NCI-H748 (cell line): ENCODE measurements around the gene YPEL3.

ENCODE experiments used
- DNase-seq: peaks from one replicate; lab custom pipeline; 2025; ENCODE audit not compliant: unreplicated experiment; lab: John Stamatoyannopoulos, UW

Gene YPEL3

DNA sequence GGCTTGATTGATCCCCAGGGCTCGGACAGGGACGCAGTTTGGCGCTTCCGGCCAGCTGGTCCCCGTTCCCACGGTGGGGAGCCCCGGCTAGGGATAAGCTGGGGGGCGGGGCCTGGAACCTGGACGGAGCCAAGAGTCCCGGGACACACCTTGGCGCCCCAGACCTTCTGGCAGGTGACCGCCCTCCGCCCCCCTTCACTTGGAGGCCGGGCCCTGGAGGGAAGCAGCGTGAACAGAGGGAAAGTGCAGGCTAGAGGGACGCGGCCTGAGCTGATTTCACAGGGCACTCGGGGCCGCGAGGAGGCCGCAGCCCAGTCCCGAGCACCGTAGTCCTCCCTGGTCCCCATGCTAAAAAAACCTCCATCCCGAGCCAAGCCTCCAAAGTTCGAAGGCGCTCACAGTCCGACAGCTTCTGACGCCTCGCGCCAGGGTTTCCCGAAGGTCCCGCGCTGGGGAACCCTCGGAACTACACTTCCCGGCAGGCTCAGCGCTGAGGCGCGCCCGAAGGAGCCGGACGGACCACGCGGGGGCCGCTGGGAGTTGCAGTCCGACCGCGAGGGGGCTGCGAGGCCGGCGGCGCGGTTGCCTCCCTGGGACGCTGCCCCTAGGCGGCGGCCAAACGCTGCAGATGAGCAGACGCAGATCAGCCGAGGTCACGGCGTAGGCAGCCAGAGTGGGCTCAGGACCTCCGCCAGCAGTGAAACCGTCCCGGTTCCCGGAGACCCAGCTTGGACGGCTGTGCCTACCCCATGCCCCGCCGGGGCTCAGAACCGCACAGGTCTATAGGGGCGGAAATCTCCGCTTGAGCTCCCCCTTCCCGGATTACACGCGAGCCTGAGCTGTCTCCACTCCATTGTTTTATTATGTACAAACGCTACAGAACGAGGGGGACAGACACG, 4.3 kb downstream of the YPEL3 start, which contains the start of gene TBX6:
TSS of gene TBX6 (minus strand) at position 451 of the 899 bp plus-strand sequence. CDS start 731 bp downstream, outside the sequence.
- peak; percentile 88 for DNase-seq

DNA sequence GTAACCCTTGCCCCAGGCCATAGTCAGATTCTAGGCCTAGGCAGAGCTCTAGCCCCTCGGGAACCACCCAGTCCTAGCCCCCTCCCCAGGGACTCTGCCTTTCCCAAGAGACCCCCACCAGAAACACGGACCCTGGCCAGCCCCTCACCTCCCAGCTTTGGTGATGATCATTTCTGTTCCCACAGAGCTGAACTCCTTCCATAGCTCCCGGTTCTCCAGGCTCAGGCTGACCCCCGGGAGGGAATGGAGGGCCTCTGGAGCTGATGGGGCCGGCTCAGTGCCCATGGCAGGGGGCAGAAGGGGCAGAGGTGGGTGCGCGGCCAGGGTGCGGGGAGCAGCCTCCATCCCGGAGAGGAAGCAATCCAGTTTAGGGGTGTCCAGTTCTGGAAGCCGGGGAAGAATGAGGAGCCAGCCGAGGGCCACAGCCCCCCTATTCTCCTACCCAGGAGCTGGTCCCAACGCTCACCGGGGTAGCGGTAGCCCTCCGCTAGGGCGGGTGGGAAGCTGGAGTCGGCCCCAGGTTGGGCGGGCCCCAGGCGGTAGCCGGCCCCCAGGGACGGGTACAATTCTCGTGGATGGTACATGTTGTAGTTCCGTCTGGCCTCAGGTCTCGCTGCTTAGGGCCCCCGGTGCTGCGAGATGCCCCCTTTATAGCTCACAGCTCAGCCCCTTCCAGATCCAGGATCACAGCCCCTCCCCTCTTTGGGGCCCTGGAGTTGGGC, 5.2 kb downstream of the YPEL3 start:
- DNase-seq = no peak

DNA sequence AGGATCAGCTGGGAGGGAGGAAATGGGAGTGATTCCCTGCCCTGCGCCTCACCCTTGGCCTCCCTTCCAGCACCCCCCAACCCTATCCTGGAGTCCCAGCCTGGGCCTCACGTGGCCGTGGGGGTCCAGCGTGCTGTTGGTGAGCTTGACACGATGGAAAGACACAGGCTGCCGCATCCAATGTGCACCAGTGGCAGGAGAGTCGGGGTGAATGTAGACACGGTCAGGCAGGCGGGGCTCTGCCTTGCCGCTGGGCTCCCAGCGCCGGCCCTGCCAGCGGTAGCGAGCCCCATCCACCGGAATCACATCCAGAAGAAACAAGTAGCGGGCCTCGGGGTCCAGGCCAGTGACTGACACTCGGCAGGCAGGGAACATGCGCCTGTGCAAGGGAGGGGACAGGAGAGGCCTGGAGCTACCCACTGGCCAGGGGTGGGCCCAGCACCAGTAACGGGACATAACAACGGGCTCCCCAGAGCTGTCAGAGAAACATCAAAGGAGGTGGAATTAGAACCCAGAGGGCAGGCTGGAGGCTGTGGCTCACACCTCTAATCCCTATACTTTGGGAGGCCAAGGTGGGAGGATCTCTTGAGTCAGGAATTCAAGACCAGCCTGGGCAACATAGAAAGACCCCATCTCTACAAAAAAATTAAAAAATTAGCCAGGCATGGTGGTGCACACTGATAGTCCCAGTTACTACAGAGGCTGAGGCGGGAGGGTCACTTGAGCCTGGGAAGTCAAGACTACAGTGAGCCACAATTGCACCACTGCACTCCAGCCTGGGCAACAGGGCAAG, 7.0 kb downstream of the YPEL3 start:
- no peak for DNase-seq

DNA sequence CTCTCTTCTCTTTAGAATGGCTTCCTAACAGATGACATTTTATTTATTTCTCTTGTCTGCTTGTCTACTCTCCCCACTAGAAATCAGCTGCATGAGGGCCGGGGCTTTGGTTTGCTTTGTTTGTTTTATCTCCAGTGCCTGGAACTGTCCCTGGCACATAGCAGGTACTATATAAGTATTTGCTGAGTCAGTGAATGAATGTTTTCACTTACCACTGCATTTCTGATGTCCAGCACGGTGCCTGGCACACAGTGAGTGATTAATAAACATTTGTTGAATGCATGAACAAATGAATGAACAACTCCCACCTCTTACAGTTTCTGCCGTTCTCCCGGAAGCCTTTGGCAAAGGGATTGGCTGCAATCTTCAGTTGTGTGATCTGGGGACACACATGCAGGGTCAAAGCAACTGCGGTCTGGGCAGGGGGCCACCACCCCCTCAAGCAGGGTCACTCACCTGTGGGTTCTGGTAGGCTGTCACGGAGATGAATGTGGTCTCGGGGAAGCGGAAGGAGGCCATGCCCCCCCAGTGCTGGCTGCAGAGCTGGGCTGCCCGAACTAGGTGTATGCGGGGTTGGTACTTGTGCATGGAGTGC, 7.7 kb downstream of the YPEL3 start:
- DNase-seq = no peak

DNA sequence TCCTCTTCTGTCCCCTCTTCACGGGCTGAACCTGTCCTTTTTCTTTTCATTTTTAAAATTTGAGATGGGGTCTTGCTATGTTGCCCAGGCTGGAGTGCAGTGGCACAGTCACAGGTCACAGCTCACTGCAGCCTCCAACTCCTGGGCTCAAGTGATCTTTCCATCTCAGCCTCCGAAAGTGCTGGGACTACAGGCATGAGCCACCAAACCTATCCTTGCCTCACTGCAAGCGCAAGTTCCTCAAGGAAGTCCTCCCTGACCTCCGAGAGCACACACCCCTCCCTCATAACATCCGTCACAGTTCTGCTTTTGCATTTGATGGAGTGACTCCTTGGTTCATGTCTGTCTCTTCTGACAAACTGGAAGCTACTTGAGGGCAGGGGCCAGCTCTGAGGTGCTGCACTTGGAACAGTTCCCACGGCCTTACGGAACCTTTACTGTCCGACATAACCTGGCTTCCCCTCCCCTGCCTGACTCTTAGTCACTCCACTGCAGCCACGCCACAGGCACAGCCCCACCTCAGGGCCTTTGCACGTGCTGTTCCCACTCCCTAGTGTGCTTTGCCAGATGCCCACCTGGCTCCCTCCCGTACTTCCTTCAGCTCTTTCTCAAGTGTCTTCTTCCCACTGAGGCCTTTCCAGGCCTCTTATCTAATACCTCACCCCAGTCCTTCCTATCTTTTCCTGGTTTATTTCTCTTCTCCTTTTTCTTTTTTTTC, 8.7 kb downstream of the YPEL3 start:
- DNase-seq = no peak

DNA sequence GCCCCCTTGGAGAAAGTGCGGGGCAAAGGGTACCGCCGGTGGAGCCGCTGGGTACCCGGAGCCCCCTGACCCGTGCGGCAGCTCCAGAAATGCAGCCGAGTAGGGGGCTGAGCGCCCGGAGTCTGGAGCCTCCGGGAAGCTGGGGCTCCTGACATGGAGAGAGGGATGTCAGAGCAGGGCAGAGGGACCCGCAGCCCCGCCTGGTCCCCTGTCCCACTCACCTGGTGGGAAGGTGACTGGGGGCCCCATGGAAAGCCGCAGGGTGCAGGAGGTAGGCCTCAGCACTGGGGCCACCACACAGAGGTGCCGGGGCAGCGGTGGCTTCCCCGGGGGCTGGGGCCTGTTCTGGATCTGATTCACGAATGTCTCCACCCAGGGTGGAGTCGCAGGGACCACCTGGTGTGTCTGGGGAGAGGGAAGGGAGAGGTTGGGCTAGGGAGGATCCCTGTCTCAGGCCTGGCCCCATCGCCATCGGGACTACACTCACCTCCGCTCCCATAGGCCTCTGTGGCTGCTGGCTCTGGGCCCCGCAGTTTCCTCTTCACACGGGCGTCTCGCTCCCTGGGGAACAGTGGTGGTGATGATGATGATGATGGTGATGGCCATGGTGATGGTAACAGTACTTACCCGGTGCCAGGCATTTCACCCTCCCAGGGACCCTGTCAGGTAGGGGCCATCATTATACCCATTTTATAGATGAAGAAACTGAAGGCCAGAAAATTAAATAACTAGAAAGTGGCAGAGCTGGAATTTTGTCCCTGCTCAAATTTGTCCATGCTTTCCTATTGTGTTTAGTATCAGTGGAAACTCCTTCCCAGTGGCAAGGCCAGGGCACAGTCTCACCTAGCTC, 9.5 kb downstream of the YPEL3 start:
- DNase-seq = no peak

DNA sequence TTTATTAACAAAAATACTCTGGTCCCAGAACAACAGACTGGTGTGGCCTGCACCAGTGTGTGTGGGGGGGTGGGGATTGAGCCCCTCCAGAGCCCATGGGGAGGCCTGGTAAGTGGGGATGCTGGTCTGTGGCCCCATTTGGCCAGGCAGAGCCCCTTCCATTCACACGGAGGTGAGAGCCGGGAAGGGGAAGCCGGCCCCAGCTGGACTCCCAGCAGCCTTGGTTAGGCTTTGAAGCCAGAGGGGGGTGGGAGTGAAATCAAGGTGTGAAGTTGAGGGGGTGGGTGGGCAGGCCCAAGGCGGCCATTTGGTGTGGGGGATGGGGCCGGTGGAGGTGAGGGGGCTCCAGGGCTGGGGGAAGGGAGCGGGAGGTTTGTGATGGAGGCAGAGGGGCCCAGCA, 10.2 kb downstream of the YPEL3 start:
- DNase-seq = no peak

DNA sequence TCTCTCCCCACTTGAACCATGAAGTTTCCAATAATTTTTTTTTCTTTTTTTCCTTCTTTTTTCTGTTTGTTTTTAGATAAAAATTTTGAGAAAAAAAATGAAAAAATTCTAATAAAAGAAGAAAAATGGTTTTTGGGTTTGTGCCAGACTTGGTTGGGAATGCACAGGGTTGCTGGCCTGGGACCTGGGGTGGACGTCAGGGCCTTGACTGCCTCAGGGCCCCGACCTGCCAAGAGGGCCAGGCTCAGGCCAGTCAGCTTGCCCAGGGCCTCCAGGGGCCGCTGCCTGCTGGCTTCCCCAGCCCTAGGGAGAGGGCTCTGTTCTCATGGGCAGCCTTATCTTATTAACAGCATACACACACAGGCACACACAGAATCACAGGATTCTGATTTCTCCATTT, 10.8 kb downstream of the YPEL3 start:
- DNase-seq = no peak

DNA sequence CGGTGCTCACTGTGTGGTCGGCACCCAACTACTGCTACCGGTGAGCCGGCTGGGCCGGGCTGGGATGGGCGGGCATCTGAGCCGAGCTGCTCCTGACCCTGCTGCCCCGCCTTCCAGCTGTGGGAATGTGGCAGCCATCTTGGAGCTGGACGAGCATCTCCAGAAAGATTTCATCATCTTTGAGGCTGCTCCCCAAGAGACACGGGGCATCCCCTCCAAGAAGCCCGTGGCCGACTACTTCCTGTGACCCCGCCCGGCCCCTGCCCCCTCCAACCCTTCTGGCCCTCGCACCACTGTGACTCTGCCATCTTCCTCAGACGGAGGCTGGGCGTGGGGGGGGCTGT, 11.2 kb downstream of the YPEL3 start:
- no peak for DNase-seq

DNA sequence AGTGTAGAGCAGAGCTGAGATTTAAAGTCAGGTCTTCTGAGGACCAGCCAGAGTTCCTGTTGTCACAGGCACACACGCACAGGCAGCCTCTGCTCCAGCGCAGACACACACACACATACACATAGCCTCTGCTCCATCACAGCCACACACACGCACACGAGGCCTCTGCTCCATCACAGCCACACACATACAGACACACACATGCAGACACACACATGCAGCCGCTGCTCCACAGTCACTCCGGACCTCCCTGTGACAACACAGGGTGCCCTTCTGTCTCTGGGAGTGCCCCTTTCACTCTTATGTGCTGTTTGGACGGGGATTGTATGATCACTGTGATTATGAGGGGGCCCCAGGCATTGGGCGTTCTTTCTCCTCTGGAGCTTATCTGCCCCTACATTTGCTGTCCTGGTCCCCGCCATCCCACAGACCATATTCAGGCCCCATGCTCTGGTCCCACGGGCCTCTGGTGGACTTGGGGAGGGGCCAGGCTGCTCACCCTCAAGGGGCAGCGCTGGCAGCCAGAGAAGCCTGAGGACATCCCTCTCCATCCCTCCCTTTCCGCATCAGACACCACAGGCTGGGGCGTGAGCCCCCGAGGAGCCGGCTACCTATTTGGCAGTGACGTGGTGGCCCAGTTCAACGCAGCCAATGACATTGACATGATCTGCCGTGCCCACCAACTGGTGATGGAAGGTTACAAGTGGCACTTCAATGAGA, 11.8 kb downstream of the YPEL3 start:
- DNase-seq = no peak

DNA sequence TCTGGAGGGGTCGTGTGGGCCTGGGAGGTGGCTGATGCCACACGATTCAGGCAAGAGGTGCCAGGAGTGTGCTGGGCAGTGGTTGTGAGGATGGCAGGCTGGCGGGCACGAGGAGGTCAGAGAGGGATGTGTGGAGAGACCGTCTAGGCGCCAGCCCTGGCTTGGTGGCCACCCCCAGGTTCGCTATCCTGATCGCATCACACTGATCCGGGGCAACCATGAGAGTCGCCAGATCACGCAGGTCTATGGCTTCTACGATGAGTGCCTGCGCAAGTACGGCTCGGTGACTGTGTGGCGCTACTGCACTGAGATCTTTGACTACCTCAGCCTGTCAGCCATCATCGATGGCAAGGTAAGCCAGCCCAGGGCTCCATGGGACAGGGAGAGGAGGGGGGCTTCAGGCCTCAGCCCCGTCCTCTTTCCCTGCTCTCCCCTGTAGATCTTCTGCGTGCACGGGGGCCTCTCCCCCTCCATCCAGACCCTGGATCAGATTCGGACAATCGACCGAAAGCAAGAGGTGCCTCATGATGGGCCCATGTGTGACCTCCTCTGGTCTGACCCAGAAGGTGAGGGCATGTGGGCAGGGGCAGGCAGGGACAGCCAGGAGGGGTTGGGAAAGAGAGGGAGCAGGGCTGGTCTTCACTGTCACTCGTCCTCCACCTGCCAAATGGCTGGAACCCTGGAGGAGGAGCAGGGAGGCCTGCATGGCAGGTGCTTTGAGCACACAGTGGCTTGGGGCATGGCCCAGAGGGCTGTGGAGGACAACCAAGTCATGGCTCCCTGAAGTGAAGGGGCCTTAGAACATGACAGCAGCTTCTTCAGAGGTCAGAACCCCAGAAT, 12.6 kb downstream of the YPEL3 start:
- DNase-seq = no peak

DNA sequence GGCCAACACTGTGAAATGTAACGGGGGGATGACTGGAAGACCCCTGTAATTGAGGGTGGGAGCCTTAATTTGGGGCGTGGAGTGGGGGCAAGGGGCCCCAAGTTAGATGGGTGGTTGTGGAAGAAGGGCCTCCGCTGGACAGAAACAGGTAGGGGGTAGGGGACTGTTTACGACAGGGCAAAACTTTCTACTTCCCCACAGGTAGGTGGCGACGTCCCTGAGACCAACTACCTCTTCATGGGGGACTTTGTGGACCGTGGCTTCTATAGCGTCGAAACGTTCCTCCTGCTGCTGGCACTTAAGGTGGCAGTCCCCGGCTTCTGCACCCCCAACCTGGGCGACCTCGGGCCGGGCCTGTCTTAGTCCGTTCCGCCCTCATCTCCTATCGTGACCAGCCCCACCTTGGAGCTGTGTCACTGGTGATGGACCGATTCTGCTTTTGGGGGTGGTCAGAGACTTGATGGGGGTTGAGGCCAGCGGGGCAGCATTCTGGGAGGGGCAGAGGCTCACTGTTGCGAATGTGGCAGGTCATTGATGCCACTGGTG, 13.4 kb downstream of the YPEL3 start:
- no peak for DNase-seq

DNA sequence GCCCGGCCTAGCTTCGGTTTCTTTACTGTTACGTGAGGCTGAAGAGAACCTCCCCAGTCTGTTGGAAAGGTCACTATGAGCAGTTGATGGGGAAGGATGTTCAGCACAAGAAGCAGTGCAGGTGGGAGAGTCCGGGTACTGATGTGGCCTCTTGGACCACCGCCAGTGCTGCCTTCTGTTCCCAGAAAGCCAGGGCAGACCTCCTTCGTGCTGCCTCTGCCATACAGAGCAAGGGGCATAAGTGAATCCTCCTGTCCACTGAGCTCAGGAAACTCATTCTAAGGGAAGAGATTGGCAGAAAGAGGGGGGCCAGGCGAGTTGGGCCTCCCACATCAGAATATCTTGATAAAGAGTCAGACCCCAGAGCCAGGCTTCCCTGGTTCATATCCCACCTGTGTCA, 16.5 kb downstream of the YPEL3 start:
- DNase-seq = no peak

DNA sequence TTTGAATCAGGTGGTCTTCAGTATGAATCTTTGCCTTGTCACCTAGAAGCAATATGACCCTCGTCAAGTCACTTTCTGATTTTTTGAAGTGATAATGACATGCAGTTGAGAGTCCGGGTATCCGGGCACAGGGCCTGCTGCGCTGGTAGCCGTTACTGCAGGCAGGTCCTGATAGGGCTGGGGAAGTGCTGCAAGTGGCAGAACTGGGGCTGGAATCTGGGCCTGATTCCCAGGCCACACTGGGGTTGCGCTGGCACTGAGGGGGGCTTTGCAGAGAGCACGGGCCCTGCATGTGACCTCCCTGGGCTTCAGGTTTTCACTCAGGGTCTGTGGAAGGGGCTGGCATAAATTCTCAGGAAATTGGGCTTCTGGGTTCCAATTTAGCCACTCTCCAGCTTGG, 17.3 kb downstream of the YPEL3 start:
- DNase-seq = no peak

DNA sequence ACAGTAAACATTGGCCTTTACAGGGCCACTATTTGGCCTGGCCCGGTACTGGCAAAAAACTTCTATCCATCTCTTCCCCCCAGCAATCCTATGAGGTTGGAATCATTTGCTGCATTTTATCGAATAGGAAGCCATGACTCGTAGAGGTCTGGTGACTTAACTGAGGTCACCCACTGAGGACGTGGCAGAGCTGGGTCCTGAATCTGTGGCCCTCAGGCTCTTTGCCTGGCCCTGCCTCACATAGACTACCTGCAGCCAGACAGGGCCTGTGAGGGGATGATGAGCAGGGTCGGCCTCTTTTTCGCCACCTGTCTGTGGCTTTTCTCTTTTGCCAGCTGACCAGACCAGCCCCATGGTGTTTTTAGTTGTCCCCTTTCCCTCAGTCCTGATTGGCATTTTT, 18.4 kb downstream of the YPEL3 start:
- DNase-seq = no peak

DNA sequence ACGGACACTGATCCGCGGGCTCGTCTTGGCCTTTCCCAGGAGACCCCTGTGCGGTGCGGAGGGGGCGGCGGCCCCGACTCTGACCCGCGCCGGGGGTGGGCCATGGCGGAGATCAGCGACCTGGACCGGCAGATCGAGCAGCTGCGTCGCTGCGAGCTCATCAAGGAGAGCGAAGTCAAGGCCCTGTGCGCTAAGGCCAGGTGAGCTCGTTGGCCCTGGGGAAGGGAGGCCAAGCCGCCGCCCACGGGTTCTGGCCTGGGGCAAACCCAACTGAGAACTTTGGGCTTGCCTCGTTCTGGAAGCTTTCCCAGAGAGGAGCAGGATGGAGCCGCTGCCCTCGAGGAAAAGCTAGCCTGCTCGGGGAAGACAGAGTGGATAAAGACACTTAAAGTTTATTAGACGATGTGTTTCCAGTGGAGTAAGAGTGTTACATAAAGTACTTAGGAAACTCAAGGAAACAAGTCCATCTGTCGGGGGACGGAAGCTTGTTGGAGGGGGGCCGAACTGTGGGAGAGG, 19.7 kb downstream of the YPEL3 start:
- no peak for DNase-seq

DNA sequence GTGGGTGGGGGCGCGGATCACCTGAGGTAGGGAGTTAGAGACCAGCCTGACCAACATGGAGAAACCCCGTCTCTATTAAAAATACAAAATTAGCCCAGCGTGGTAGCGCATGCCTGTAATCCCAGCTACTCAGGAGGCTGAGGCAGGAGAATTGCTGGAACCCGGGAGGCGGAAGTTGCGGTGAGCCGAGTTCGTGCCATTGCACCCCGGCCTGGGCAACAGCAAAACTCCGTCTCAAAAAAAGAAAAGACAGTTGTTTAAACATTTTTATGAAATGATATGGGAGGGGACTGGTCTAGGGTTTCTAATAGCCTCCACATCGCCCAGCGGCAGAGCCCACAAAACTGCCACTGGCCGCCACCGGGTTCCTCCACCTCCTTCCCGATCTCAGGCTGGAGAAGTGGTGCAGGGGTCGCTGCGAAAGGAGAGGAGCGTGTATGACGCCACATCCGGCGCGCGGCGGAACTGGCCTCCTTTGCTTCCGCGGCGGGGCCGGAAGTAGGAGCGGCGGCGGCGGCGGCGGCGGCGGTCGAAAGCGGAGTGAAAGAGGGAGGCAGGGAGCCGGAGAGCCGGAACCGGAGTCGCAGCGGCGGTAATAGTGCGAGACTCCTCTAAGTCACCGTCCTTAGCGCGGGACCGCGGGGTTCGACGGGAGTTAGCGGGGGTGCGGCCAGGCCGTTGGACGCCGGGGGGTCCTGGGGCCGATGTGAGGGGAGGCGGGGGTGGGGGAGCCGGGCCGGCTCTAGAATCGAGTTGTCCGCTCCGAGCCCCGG, 20.3 kb downstream of the YPEL3 start, which contains the start of gene PPP4C:
TSS of gene PPP4C (plus strand) at position 492 of the 773 bp plus-strand sequence. CDS start 384 bp downstream, outside the sequence.
- peak; percentile 85 for DNase-seq
